ENCODE data around the gene ABI1. TPM values are rescaled to one million over a fixed set of nuclear protein-coding genes. Genes with fewer than 3 reads are reported as not detected.

ABI1 gene
- polyA plus RNA-seq, 1 donor from 2014 or later, result 50.4 TPM

GRCh38 chr10:26737730-26738129 lies 123.0 kb downstream of the ABI1 start:
- Histone ChIP-seq H3K9me2 (ENCODE audit: insufficient read depth, low read length) (no peaks in the 10 kb centered on the region), H2AFZ (ENCODE audit: low read depth, low read length) (no peak overlapping the region), H3K9ac (ENCODE audit: low read length) (no peak overlapping the region), H3K36me3 (ENCODE audit: insufficient read depth, low read length) (no peaks in the 10 kb centered on the region), H3K27me3 (ENCODE audit: insufficient read depth, low read depth, low read length) (no peaks in the 10 kb centered on the region), H3K27ac (ENCODE audit: low read length) (no peak overlapping the region), H3K4me3 (ENCODE audit: low read length) (no peak overlapping the region), H3K9me3 (ENCODE audit: low read length) (no peaks in the 10 kb centered on the region), H3K79me2 (replicated peaks; ENCODE audit: insufficient read depth, low read length) (no peaks in the 10 kb centered on the region), H3F3A (ENCODE audit: insufficient read depth, low read length, poor library complexity, severe bottlenecking) (no peaks in the 10 kb centered on the region), H4K20me1 (ENCODE audit: insufficient read depth) (no peaks in the 10 kb centered on the region), H3K4me2 (ENCODE audit: low read length) (no peak overlapping the region)
- no peak for TF ChIP-seq EZH2 (IDR thresholded peaks at IDR 0.05; ENCODE audit: borderline replicate concordance, insufficient read depth, low read length, poor library complexity, severe bottlenecking)

GRCh38 chr10:26735435-26735834 lies 125.3 kb downstream of the ABI1 start:
- Histone ChIP-seq H3F3A (ENCODE audit: insufficient read depth, low read length, poor library complexity, severe bottlenecking) (no peaks in the 10 kb centered on the region), H3K9me2 (ENCODE audit: insufficient read depth, low read length) (no peaks in the 10 kb centered on the region), H3K9me3 (ENCODE audit: low read length) (no peaks in the 10 kb centered on the region), H4K20me1 (ENCODE audit: insufficient read depth) (no peaks in the 10 kb centered on the region), H2AFZ (ENCODE audit: low read depth, low read length) (no peak overlapping the region), H3K36me3 (ENCODE audit: insufficient read depth, low read length) (peaks cover 5% of the 10 kb centered on the region), H3K79me2 (replicated peaks; ENCODE audit: insufficient read depth, low read length) (no peaks in the 10 kb centered on the region), H3K9ac (ENCODE audit: low read length) (no peak overlapping the region), H3K27me3 (ENCODE audit: insufficient read depth, low read depth, low read length) (no peaks in the 10 kb centered on the region), H3K4me3 (ENCODE audit: low read length) (no peak overlapping the region), H3K4me2 (ENCODE audit: low read length) (no peak overlapping the region), H3K27ac (ENCODE audit: low read length) (no peak overlapping the region)
- TF ChIP-seq REST (IDR thresholded peaks at IDR 0.05; ENCODE audit: borderline replicate concordance), result no peak

GRCh38 chr10:26733750-26734568 lies 126.8 kb downstream of the ABI1 start:
- Histone ChIP-seq H3K9ac (ENCODE audit: low read length) (no peak overlapping the region), H2AFZ (ENCODE audit: low read depth, low read length) (no peak overlapping the region), H3K36me3 (ENCODE audit: insufficient read depth, low read length) (peaks cover 5% of the 10 kb centered on the region), H3K27ac (ENCODE audit: low read length) (no peak overlapping the region), H3K27me3 (ENCODE audit: insufficient read depth, low read depth, low read length) (no peaks in the 10 kb centered on the region), H3K9me2 (ENCODE audit: insufficient read depth, low read length) (no peaks in the 10 kb centered on the region), H3K79me2 (replicated peaks; ENCODE audit: insufficient read depth, low read length) (no peaks in the 10 kb centered on the region), H3K4me2 (ENCODE audit: low read length) (no peak overlapping the region), H3K9me3 (ENCODE audit: low read length) (no peaks in the 10 kb centered on the region), H3F3A (ENCODE audit: insufficient read depth, low read length, poor library complexity, severe bottlenecking) (no peaks in the 10 kb centered on the region), H4K20me1 (ENCODE audit: insufficient read depth) (no peaks in the 10 kb centered on the region), H3K4me3 (ENCODE audit: low read length) (no peak overlapping the region)
- TF ChIP-seq RAD21 (conservative IDR thresholded peaks at IDR 0.05) (no peak), MXI1 (conservative IDR thresholded peaks at IDR 0.05; ENCODE audit: poor library complexity, severe bottlenecking) (no peak), SMC3 (conservative IDR thresholded peaks at IDR 0.05; ENCODE audit: poor library complexity) (no peak), TAF1 (IDR thresholded peaks at IDR 0.05; ENCODE audit: low read depth) (no peak), EZH2 (IDR thresholded peaks at IDR 0.05; ENCODE audit: borderline replicate concordance, insufficient read depth, low read length, poor library complexity, severe bottlenecking) (no peak), CTCF (IDR thresholded peaks at IDR 0.05; ENCODE audit: poor library complexity, severe bottlenecking) (no peak), POLR2AphosphoS5 (IDR thresholded peaks at IDR 0.05) (no peak), EP300 (conservative IDR thresholded peaks at IDR 0.05; ENCODE audit: poor library complexity, severe bottlenecking) (no peak), REST (IDR thresholded peaks at IDR 0.05; ENCODE audit: borderline replicate concordance) (no peak)
